ENCODE results near the gene BLACAT1. TPM values are rescaled to one million over a fixed set of nuclear protein-coding genes. Genes with fewer than 3 reads are reported as not detected.

BLACAT1 gene
- polyA plus RNA-seq, 1 donor from 2014 or later, result 6.0 TPM

GRCh38 chr1:205447457-205448341 is 8.1 kb downstream of the BLACAT1 start:
- H3K9me3 ChIP-seq (ENCODE audit: low read length), result no peaks in the 10 kb centered on the region
- peaks cover 51% of the 10 kb centered on the region for H3K79me2 ChIP-seq (replicated peaks; ENCODE audit: insufficient read depth, low read length)
- no peaks in the 10 kb centered on the region for H3K9me2 ChIP-seq (ENCODE audit: insufficient read depth, low read length)
- peaks cover 4% of the 10 kb centered on the region for H4K20me1 ChIP-seq (ENCODE audit: insufficient read depth)
- peak overlapping the region; percentile 81 for H3K4me3 ChIP-seq (ENCODE audit: low read length)
- H2AFZ ChIP-seq (ENCODE audit: low read depth, low read length), result no peak overlapping the region
- peak overlapping the region; percentile 53 for H3K9ac ChIP-seq (ENCODE audit: low read length)
- no peaks in the 10 kb centered on the region for H3K27me3 ChIP-seq (ENCODE audit: insufficient read depth, low read depth, low read length)
- H3K36me3 ChIP-seq (ENCODE audit: insufficient read depth, low read length), result peaks cover 4% of the 10 kb centered on the region
- H3F3A ChIP-seq (ENCODE audit: insufficient read depth, low read length, poor library complexity, severe bottlenecking), result no peaks in the 10 kb centered on the region
- TF ChIP-seq MXI1 (conservative IDR thresholded peaks at IDR 0.05; ENCODE audit: poor library complexity, severe bottlenecking) (no peak), POLR2AphosphoS5 (IDR thresholded peaks at IDR 0.05) (no peak), EP300 (conservative IDR thresholded peaks at IDR 0.05; ENCODE audit: poor library complexity, severe bottlenecking) (no peak), RAD21 (conservative IDR thresholded peaks at IDR 0.05) (no peak), EZH2 (IDR thresholded peaks at IDR 0.05; ENCODE audit: borderline replicate concordance, insufficient read depth, low read length, poor library complexity, severe bottlenecking) (no peak), TAF1 (IDR thresholded peaks at IDR 0.05; ENCODE audit: low read depth) (no peak), REST (IDR thresholded peaks at IDR 0.05; ENCODE audit: borderline replicate concordance) (no peak), CTCF (IDR thresholded peaks at IDR 0.05; ENCODE audit: poor library complexity, severe bottlenecking) (no peak), SMC3 (conservative IDR thresholded peaks at IDR 0.05; ENCODE audit: poor library complexity) (no peak)
- H3K4me2 ChIP-seq (ENCODE audit: low read length), result no peak overlapping the region
- no peak overlapping the region for H3K27ac ChIP-seq (ENCODE audit: low read length)

GRCh38 chr1:205446828-205447227 is 9.0 kb downstream of the BLACAT1 start:
- H3K36me3 ChIP-seq (ENCODE audit: insufficient read depth, low read length), result peaks cover 4% of the 10 kb centered on the region
- peaks cover 42% of the 10 kb centered on the region for H3K79me2 ChIP-seq (replicated peaks; ENCODE audit: insufficient read depth, low read length)
- no peak overlapping the region for H3K27ac ChIP-seq (ENCODE audit: low read length)
- peaks cover 4% of the 10 kb centered on the region for H3F3A ChIP-seq (ENCODE audit: insufficient read depth, low read length, poor library complexity, severe bottlenecking)
- no peak overlapping the region for H3K9ac ChIP-seq (ENCODE audit: low read length)
- H4K20me1 ChIP-seq (ENCODE audit: insufficient read depth), result peaks cover 4% of the 10 kb centered on the region
- H3K4me3 ChIP-seq (ENCODE audit: low read length), result no peak overlapping the region
- TF ChIP-seq REST (IDR thresholded peaks at IDR 0.05; ENCODE audit: borderline replicate concordance) (no peak), EP300 (conservative IDR thresholded peaks at IDR 0.05; ENCODE audit: poor library complexity, severe bottlenecking) (no peak), SMC3 (conservative IDR thresholded peaks at IDR 0.05; ENCODE audit: poor library complexity) (no peak), RAD21 (conservative IDR thresholded peaks at IDR 0.05) (no peak), MXI1 (conservative IDR thresholded peaks at IDR 0.05; ENCODE audit: poor library complexity, severe bottlenecking) (no peak), TAF1 (IDR thresholded peaks at IDR 0.05; ENCODE audit: low read depth) (no peak), CTCF (IDR thresholded peaks at IDR 0.05; ENCODE audit: poor library complexity, severe bottlenecking) (no peak), EZH2 (IDR thresholded peaks at IDR 0.05; ENCODE audit: borderline replicate concordance, insufficient read depth, low read length, poor library complexity, severe bottlenecking) (no peak), POLR2AphosphoS5 (IDR thresholded peaks at IDR 0.05) (no peak)
- no peaks in the 10 kb centered on the region for H3K9me3 ChIP-seq (ENCODE audit: low read length)
- no peaks in the 10 kb centered on the region for H3K27me3 ChIP-seq (ENCODE audit: insufficient read depth, low read depth, low read length)
- H3K4me2 ChIP-seq (ENCODE audit: low read length), result no peak overlapping the region
- no peak overlapping the region for H2AFZ ChIP-seq (ENCODE audit: low read depth, low read length)
- no peaks in the 10 kb centered on the region for H3K9me2 ChIP-seq (ENCODE audit: insufficient read depth, low read length)
